Progenitor cell of endocrine pancreas (in vitro differentiated cells): Measurements from ENCODE around the gene COPZ2. TPM values are rescaled to one million over a fixed set of nuclear protein-coding genes. Genes with fewer than 3 reads are reported as not detected.
A peak's percentile ranks its signal among the peaks of the same experiment; 100 is the strongest.

ENCODE experiments used
- DNase-seq: peaks from one replicate; pipeline ENCODE4 v3.0.0; 2021; ENCODE audit warnings: low spot score; ENCODE audit not compliant: unreplicated experiment
- H3K27ac Mint-ChIP-seq: 2 replicates; pipeline ENCODE4 v1.8.0; 2021; ENCODE audit warnings: mild to moderate bottlenecking, moderate library complexity, mixed read lengths
- H3K27me3 Mint-ChIP-seq: 2 replicates; pipeline ENCODE4 v1.8.0; 2021; ENCODE audit warnings: mixed read lengths
- H3K36me3 Mint-ChIP-seq: 2 replicates; pipeline ENCODE4 v1.8.0; 2022; ENCODE audit warnings: mixed read lengths; ENCODE audit not compliant: insufficient read depth
- H3K4me1 Mint-ChIP-seq: 2 replicates; pipeline ENCODE4 v1.8.0; 2021; ENCODE audit warnings: low read depth, mixed read lengths
- H3K4me3 Mint-ChIP-seq: 2 replicates; pipeline ENCODE4 v1.8.0; 2021; ENCODE audit warnings: low read depth, mild to moderate bottlenecking, moderate library complexity, mixed read lengths
- H3K9me3 Mint-ChIP-seq: 2 replicates; pipeline ENCODE4 v1.8.0; 2021; ENCODE audit warnings: low read depth, mixed read lengths
- total RNA-seq: library from RNA; stranded (reverse); gene quantifications from 2 replicates; pipeline ENCODE4 v1.2.1, GENCODE V29; 2021
- TF ChIP-seq, protein P1 (sequence below): fragments of 200-600 bp; sonication (generic); IDR thresholded peaks from one replicate; pipeline ENCODE4 v1.5.0; 2021; ENCODE audit warnings: antibody characterized with exemption, mild to moderate bottlenecking; ENCODE audit not compliant: unreplicated experiment

COPZ2 gene
- total RNA-seq, 1 donor from 2014 or later: not detected

DNA sequence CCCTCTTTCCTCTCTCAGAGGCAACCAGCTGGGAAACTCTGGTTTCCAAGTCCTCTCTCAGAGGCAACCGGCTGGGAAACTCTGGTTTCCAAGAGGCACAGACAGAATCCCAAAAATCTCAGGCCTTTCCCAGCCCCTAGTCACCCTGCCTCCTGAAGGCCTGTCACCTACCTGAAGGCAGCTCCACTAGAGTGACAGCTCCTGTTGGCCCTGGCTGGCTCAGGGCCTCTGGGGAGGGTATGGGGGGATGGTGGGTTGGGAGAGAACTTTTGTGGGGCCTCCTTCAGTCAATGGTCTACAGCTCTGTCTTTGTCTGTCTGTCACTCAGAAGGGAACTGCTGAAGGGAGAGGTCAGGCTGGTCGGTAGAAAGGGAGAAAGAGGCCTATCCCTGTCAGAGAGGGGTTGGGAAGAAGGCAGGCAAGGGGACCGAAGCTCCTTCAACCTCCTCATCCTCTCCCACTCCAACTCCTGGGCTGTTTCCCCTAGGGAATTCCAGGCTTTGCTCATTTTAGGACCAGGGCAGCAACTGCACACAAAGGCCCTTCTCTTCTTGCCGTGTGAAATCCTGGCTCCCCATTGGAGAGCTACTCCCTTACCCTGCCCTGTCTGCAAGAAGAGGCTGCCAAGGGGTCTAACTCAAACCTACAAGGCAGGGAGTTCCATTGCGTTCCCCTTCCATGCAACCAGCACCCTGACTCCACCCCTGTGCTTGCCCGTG, 23.6 kb downstream of the COPZ2 start:
- Mint-ChIP-seq H3K36me3 (no peaks in the 10 kb centered on the region), H3K9me3 (no peaks in the 10 kb centered on the region), H3K27ac (peak overlapping the region; percentile 56), H3K27me3 (peaks cover 18% of the 10 kb centered on the region), H3K4me3 (no peak overlapping the region), H3K4me1 (peaks cover 41% of the 10 kb centered on the region)
- TF ChIP-seq, protein P1, sequence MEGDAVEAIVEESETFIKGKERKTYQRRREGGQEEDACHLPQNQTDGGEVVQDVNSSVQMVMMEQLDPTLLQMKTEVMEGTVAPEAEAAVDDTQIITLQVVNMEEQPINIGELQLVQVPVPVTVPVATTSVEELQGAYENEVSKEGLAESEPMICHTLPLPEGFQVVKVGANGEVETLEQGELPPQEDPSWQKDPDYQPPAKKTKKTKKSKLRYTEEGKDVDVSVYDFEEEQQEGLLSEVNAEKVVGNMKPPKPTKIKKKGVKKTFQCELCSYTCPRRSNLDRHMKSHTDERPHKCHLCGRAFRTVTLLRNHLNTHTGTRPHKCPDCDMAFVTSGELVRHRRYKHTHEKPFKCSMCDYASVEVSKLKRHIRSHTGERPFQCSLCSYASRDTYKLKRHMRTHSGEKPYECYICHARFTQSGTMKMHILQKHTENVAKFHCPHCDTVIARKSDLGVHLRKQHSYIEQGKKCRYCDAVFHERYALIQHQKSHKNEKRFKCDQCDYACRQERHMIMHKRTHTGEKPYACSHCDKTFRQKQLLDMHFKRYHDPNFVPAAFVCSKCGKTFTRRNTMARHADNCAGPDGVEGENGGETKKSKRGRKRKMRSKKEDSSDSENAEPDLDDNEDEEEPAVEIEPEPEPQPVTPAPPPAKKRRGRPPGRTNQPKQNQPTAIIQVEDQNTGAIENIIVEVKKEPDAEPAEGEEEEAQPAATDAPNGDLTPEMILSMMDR: no peak
- DNase-seq: no peak

DNA sequence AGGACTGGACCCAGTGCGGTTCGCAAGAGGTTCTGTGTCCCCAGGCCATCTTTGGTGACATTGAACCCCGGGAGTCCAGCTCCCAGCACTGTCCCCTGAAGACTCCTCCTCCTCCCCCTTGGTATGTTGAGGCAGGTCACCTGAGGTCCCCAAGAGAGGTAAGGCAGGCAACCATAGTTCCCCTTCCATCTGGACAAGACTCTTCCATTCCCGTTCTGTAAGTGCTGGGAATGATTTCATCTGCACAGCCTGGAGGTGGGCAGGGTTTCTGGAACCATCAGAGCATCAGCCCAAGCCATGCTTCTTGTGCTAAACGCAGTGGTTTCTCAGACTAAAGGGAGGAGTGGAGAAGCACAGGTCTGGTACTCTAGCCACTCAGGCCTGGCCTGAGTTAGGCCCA, 24.9 kb downstream of the COPZ2 start:
- DNase-seq: no peak
- peaks cover 40% of the 10 kb centered on the region for H3K4me1 Mint-ChIP-seq
- no peaks in the 10 kb centered on the region for H3K9me3 Mint-ChIP-seq
- H3K27ac Mint-ChIP-seq: peak overlapping the region; percentile 16
- no peaks in the 10 kb centered on the region for H3K36me3 Mint-ChIP-seq
- H3K4me3 Mint-ChIP-seq: peak overlapping the region; percentile 28
- H3K27me3 Mint-ChIP-seq: peaks cover 15% of the 10 kb centered on the region
- TF ChIP-seq, protein P1: no peak

DNA sequence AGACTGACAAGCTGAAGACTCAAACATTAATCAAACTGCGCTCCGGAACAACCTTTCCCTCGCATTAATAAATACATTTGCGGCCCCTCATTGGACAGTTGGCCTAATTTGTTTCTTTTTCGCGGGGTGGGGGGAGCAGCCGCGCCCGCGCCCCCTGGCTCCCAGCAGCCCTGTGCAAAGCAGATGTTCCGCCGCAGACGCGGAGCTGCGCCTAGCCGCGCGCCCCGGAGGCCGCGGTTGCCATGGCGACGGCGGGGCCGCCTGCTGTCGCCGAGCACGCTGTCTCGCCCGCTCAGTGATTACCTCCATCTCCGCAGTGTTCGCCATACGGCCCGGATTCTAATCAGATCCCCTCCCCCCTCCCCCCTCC, 25.5 kb downstream of the COPZ2 start:
- H3K4me1 Mint-ChIP-seq: peaks cover 40% of the 10 kb centered on the region
- no peaks in the 10 kb centered on the region for H3K9me3 Mint-ChIP-seq
- TF ChIP-seq, protein P1: no peak
- no peak for DNase-seq
- H3K27ac Mint-ChIP-seq: peak overlapping the region; percentile 79
- H3K36me3 Mint-ChIP-seq: no peaks in the 10 kb centered on the region
- peaks cover 15% of the 10 kb centered on the region for H3K27me3 Mint-ChIP-seq
- peak overlapping the region; percentile 54 for H3K4me3 Mint-ChIP-seq

DNA sequence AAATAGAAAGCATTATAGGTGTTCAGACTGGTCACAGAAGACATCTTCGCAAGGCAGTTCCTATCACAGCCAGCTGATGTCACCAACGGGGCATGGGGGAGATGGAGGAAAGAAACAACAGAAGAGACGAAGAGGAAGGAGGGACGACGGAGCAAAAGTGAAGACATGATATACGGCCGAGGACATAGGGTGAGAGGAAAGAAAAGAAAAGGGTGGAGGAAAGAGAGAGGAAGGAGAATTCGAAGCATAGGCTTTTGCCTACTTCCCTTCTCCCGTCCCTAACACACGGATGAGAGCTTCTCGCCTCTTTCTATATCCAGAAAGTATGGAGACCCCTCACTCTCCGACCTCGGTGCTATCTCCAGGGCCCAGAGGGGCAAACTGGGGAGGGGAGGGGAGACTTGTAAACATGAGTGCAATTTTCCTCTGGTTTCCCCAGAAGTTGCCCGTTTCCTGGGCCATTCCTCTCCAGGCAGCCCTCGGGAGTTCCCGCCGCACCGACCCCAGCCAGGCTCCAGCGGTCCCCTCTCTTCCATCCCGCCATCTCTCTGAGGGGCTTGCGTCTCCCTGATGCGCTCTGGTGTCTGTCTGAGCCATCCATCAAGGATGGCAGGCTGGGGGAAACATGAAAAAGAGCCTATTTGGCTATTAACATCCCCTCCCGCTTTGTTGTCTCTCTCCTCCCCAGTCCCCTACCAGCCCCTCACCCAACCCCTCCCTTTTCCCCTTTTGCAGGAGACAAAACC, 26.0 kb downstream of the COPZ2 start:
- Mint-ChIP-seq H3K9me3 (no peaks in the 10 kb centered on the region), H3K36me3 (no peaks in the 10 kb centered on the region), H3K4me3 (peak overlapping the region; percentile 54), H3K27ac (peak overlapping the region; percentile 79), H3K4me1 (peaks cover 42% of the 10 kb centered on the region), H3K27me3 (peaks cover 15% of the 10 kb centered on the region)
- TF ChIP-seq, protein P1: peak; percentile 47
- no peak for DNase-seq

DNA sequence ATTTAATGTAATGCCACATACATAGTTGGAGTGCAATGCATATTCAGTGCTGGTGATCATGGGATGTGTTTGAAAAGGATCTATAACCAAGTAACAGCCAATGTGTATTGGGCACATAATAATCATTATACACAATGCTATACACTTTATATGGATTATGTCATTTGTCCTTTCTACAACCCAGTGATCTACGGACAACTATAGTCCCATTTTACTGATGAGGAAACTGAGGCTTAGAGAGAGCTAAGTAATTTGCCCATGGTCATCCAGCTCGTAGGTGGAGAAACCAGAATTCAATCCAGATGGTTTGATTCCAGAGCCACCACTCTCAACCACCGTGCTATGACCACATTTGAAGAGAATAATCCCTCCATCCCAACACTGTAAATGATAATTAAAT, 27.4 kb downstream of the COPZ2 start:
- H3K4me3 Mint-ChIP-seq: no peak overlapping the region
- H3K9me3 Mint-ChIP-seq: no peaks in the 10 kb centered on the region
- H3K36me3 Mint-ChIP-seq: no peaks in the 10 kb centered on the region
- TF ChIP-seq, protein P1: no peak
- H3K27ac Mint-ChIP-seq: no peak overlapping the region
- DNase-seq: no peak
- H3K4me1 Mint-ChIP-seq: peaks cover 38% of the 10 kb centered on the region
- H3K27me3 Mint-ChIP-seq: peaks cover 15% of the 10 kb centered on the region
